HG03571 (cell line): Measurements from ENCODE around the gene AP3B1.
"Not testable (repeated sequence)": the region's sequence is repeated elsewhere in the genome, so short reads cannot be mapped to it uniquely, and the experiment has no call there.

Source experiments
- ATAC-seq: cut with Tn5 transposase; IDR thresholded peaks from one replicate; pipeline ENCODE4 v1.9.1; 2021; ENCODE audit not compliant: unreplicated experiment

AP3B1 gene

DNA sequence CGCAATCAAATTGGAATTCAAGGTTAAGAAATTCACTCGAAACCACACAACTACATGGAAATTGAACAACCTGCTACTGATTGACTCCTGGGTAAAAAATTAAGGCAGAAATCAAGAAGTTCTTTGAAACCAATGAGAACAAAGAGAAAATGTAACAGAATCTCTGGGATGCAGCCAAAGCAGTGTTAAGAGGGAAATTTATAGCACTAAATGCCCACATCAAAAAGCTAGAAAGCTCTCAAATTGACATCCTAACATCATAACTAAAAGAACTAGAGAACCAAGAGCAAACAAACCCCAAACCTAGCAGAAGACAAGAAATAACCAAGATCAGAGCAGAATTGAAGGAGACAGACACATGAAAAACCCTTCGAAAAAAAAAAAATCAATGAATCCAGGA lies 226.9 kb downstream of the AP3B1 start:
- not testable (repeated sequence) for ATAC-seq

DNA sequence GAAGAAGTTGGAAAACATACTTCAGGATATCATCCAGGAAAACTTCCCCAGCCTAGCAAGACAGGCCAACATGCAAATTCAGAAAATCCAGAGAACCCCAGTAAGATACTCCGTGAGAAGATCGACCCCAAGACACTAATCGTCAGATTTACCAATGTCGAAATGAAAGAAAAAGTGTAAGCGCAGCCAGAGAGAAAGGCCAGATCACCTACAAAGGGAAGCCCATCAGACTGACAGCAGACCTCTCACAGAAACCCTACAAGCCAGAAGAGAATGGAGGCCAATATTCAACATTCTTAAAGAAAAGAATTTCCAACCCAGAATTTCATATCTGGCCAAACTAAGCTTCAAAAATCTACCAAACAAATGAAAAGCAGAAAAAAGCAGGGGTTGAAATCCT lies 227.8 kb downstream of the AP3B1 start:
- ATAC-seq, result not testable (repeated sequence)

DNA sequence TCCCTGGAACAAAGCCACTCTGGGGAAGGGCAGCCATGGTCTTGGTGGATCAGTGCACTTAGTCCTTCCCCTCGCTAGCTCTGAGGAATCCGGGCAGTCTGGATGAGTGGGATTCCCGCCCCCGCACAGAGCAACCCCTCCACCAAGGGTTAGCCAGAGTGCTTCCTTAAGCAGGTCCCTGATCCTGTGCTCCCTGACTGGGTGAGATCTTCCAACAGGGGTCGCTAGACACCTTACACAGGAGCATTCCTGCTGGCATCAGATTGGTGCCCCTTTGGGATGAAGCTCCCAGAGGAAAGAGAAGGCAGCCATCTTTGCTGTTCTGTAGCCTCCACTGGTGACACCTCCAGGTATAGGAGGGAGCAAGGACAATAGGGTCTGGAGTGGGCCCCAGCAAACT lies 228.8 kb downstream of the AP3B1 start:
- ATAC-seq, result no peak

DNA sequence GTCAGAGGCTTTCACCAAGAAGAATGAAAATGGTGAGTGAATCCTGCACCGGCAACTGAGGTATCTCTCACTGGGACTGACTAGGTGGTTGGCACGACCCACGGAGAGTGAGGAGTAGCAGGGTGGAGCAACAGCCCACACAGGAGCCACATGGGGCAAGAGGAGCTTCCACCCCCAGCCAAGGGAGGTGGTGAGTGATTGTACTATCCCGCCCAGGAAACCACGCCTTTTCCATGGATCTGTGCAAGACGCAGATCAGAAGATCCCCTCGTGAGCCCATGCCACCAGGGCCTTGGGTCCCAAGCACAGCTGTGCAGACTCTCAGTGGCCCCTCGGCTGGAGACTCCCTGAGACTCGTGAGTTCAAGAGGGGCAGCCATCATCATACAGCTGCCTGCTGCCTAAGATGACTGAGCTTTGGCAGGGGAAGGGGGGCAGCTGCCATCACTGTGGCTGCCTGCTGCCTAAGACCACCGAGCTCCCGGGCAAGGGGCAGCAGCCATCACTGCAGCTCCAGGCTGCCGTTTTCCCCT lies 229.5 kb downstream of the AP3B1 start:
- ATAC-seq, result no peak

DNA sequence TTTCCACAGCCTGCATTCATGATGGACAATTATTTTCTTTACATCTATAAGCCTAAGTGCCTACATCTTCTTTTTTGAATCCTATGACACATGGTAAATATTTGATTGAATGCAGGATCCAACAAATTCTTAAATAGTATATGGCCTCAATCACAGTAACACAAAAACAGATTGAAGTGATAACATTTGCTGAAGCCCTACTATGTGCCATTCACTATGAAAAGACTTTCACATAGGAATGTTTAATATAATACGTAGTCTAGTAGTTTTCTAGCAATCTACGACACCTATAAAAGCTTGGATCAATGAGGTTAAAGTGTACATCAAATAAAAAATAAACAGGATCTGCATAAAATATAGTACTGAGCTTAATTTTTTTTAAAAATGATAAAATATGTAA lies 231.0 kb downstream of the AP3B1 start:
- ATAC-seq, result no peak

DNA sequence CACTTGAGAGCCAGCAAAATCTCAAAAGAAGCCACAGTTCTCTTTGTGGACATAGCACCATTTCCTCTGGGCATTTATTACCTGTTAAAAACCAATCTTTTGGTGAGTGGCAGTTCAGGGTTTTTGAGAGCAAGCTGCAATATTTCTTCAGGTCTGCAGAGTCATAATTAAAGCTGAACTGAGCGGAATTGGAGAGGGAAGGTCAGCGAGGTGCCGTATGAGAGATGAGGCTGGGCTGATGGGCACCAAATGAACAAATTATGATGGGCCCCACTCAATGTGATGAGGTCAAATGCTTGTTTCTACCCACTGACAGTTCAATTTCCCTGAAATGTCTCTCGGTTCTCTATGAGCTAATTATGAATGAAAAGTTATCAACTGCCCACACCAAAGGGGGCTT lies 231.9 kb downstream of the AP3B1 start:
- ATAC-seq, result no peak

DNA sequence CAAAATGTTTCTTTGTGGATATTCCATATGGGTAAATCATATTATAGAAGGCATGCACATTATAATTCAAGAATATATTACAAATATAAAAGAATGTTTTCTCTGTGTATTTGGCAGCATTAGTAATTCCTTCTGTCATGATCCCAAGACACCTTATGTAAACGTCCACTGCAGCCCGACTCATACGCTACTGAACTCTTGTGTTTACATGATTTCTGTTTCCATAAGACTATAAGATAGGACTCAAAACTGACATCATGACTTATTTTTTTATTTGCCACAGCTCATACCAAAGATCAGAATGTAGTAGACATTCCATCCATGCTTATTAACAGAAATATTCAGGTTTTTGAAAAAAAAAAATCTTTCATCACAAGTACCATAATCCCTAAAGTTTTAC lies 234.1 kb downstream of the AP3B1 start:
- ATAC-seq, result no peak

DNA sequence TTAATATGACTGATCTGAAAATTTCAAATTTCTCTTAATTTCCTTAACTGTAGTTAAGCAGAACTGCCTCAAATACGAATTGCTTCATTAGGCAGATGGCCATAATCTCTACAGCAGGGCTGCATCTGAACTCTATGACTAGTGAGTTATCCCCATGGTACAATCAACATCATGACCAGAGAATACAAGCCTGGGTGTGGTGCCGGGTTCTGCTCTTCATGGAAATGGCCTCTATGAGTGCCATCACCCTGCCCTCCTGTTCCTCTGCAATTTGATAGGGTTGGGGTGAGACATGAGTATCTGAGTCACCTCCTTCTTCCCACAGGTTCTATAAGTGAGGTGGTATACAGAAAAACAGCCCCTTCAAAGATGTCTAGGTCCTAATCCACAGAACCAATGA lies 235.9 kb downstream of the AP3B1 start:
- no peak for ATAC-seq

DNA sequence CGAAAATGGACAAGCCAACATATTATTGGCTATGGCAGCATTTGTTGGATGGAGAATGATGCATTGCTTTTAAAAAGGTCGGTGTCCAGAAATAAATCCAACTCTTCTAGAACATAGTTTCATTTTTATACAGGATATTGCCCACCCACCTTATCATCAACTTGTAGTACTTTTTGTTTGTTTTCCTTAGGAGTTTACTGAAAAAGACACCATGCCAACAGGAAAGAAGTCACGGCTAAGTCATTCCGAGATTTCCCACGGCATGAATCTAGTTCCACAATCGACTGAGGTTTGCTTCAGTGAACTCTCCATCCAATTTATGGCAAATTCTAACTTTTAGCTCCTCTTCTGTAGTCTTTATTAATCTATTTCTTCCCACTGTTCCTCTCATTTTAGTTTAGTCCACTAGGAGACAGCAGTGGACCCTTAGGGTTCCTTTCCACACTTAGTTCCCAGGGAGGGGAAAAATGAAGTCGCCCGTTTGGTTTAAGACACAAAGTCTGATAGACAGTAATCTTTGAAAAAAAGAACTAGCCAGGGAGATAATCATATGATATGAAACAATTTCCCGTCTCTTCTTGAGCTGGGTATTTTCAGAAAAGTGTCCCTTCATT lies 237.5 kb downstream of the AP3B1 start:
- ATAC-seq, result no peak

DNA sequence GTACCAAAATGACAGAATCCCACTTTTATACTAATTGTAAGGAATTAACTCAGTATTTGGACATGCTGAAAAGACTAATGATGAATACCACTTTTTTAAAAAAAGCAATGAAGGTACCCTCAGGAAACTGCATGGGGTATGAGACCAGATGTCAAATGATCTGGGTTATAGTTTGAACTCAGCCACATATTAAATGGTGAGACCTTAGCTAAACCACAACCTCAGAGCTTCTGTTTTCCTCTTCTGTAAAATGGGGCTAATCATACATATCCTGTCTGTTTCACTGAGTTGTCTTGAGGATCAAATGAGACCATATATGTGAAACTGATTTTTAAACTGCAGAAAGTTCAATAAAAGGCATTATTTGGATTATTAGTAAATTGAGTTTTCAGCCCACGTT lies 238.4 kb downstream of the AP3B1 start:
- no peak for ATAC-seq

DNA sequence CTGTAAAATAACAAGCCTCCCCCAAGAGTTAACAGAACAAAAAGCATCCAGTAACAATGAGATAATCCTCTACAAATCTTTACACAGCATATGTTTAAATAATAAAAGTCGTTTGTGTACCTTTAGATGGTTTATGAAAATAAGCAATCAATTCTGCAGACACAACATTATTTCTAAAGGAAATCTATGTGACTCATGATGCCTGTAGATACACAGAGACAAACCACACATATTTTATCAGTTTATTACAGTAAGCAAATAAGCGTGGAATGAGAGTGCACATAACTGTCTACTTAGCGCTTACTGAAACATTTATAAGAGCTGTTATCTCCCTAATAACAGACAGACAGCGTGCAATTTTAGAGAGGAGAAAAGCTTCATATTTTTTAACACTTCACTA lies 243.6 kb downstream of the AP3B1 start:
- no peak for ATAC-seq

DNA sequence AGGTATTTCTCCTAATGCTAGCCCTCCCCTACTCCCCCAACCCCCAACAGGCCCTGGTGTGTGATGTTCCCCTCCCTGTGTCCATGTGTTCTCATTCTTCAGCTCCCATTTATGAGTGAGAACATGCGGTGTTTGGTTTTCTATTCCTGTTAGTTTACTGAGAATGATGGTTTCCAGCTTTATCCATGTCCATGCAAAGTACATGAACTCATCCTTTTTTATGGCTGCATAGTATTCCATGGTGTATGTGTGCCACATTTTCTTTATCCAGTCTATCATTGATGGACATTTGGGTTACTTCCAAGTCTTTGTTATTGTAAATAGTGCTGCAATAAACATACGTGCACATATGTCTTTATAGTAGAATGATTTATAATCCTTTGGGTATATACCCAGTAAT lies 247.7 kb downstream of the AP3B1 start:
- not testable (repeated sequence) for ATAC-seq

DNA sequence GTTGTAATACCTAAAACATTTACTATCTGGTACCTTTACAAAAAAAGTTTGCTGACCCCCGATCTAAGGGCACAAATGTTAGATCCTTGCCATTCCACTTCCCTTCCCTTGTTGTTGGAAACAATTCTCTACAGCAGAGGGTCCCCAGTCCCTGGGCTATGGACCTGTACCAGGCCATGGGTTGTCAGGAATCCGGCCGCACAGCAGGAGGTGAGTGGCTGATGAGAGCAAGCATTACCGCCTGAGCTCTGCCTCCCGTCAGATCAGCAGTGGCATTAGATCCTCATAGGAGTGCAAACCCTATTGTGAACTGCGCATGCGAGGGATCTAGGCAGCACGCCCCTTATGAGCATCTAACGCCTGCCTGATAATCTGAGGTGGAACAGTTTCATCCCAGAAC lies 248.5 kb downstream of the AP3B1 start:
- no peak for ATAC-seq

DNA sequence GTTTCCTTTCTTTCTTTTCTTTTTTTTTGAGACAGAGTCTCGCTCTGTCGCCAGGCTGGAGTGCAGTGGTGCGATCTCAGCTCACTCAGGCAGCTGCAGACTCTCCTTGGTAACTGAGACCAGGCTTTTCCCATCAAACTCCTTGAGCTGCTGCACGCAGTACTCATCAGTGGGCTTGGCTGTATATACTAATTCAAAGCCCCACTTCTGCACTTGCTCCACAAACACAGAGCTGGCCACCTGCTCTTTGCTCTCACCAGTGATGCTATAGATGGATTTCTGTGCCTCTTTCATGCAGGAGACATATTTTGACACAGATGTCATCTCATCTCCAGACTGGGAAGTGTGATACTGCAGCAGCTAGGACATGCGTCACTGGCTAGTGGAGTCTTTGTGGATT lies 252.7 kb downstream of the AP3B1 start:
- no peak for ATAC-seq

DNA sequence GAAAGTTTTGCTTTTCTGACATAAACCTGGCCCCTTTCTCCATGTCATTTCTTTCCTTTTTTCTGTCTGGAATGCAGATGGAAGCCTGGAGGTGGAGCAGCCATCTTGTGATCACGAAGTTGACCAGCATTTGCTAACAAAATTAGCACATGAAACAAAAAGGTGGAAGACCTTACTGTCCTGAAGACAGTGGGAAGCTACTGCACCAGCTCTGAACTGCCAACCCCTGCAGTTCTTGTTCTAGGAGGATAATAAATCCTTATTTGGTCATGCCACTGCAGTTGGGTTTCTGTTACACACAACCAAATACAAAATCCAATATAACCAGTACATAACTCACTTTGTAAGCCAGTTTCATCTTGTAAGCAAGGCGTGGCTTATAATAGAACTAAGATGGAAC lies 269.0 kb downstream of the AP3B1 start:
- no peak for ATAC-seq

DNA sequence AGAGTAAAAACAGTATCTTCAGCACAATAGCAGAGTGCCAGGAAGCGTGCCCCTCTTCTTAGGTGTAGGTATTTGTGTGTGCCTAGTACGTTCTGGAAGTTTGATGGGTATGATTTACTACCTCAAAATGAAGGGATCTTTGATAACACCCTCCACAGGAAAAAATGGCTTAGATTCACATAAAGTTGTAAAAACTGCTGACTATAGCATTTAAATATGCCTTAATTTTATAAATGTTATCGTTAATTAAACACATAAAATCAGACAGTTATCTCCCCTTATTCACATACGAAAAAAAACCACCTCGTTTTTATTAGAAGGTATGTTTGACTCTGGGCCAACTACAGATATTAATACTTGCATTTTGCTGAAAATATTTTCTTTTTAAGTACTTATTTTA lies 274.8 kb downstream of the AP3B1 start:
- ATAC-seq, result no peak

DNA sequence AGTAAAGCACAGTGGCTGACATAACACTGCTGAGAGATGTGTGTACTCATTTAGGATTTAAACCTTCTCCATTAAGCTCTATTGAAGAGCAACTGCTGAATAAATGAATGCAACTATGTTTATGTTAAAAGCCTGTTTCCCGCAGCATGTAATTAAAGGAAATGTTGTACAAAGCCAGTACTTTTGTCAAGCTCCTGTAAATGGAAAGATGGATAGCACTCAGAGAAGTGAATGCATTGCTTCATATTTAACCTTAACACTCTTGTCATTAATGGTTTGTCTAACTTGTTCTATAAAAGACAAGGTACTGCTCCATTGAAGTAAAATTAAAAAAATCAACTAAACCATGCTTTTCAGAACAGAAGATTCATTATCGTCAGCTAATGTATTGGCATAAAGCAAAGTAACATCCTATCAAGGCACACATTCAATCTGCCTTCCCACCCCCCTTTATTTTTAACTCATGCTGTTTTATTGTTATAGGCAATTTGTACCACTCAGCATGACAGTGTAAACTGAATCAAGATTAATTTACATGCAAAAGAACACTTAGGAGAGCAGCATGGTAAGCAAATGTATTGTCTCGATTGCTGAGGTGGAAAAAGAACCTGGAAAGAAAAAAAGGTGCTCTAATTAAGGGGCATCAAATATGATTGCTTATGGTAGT lies 277.5 kb downstream of the AP3B1 start:
- ATAC-seq, result no peak

DNA sequence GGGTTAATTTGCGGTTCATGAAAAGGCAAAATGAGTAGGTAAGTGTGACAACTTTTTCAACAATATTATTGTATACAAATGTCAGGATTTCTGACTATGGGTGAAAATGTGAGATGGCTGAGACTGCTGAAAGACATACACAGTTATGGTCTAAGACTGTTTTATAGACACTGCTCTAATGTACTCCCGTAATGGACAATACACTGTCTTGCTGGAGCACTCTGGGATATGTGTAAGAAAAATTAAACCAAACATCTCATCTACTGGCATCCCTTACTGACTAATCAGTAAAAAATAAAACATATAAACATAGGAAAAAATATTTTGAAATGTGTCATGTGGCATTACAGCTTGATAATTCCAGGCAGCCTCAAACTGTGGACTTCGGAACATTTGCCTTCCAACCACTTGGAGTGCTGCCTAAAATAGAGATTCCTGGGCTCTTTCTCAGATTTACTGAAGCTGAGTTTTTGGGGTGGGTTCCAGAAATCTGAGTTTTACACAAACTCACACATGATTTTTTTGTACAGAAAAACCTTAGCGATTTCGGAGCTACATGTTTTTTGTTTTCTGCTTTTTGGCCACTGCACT lies 284.5 kb downstream of the AP3B1 start:
- ATAC-seq, result no peak

DNA sequence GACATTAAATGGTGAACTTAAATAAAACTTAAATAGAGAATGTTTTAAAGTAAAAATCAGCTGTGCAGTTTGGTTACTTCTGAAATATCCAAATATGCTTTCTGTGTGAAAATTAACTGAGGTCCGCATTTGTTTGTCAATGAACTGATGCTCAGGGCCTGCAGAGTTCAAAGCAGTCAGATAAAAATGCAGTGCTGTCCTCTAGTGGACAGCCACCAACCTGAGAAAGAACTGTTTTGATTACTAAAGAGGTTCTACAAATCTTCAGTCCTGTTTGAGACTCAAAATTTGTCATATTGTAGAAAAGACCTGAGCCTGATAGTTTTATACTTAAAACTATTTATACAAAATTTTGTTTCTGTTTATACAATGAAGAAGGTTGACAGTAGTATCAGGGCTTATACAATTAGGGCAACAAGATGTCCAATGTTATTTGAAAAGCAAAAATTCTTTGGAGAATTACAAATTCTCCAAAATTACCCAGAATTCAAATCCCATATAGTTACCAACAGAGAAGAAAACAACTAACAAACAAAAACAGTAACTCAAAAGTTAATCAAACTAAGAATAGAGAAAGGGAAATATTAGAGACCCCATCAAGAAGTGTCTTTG lies 286.0 kb downstream of the AP3B1 start:
- ATAC-seq, result no peak

DNA sequence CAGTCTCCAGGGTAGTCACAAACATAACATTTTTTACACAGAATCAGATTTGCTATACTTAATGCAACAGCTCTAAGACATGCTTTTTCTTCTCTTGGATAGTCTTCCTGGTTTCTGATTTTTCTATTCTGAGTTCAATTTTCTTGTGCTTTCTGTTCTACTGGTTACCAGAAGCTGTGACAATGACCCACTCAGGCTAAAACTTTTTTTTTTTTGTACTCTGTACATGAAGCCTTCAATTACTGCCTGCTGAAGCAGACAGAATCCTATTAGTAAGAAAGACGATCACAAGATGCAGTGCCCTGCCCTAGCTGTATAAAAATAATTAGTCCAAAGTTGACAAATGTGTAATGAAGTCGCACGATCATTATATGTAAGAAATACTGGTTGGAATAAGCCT lies 287.3 kb downstream of the AP3B1 start:
- no peak for ATAC-seq

DNA sequence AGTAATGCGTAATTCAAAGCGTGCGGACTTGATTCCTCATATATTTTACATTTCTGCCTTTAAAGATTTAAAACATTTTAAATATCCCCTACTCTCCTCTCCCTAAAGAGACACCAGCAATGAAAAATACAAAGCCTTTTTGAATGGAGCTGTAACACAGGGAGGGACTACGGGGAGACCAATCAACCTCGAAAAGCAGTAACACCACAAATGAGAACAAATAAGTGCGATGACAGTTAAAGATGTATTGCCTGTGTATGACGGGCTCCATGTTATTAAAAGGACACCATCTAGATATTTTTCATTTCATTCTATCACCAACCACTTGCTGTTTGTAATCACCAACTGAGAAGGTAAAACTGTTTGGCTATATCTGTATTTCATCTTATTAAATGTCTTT lies 288.0 kb downstream of the AP3B1 start:
- no peak for ATAC-seq
